Inflammatory macrophage treated with lipopolysaccharide for 4 hours (primary cell): ENCODE data around the gene RNF148.

Experiments used
- DNase-seq: peaks from one replicate; pipeline ENCODE4 v3.0.0-alpha.2; 2020

RNF148 gene

GRCh38 chr7:122702872-122703510 is at the start of gene RNF148:
TSS of gene RNF148 (minus strand) at chr7:122702922. CDS start at chr7:122702750, 172 bp downstream.
- DNase-seq = no peak

GRCh38 chr7:122750389-122750788 is 47.7 kb upstream of the RNF148 start:
- no peak for DNase-seq

DNA sequence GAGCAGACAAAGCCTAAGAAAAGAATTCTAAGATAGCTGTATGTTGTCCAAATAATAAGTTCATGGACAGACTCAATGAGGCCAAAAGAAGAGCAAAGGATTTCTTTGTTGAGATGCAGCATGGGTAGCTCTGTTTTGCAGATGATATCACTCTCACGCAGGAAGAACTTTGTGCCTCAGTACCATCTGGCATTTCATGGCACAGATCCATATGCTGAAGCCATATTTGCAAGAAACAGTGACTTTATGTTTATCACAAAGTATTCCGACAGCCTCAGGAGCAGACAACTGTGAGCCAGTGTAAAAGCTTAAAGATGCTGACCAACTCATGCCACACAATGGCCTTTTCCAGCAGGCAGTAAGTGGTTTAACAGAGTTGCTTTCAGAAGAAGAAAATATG is 45.5 kb upstream of the RNF148 start:
- no peak for DNase-seq

- DNase-seq = no peak
Observed at GRCh38 chr7:122746948-122747347, 44.2 kb upstream of the RNF148 start.

DNA sequence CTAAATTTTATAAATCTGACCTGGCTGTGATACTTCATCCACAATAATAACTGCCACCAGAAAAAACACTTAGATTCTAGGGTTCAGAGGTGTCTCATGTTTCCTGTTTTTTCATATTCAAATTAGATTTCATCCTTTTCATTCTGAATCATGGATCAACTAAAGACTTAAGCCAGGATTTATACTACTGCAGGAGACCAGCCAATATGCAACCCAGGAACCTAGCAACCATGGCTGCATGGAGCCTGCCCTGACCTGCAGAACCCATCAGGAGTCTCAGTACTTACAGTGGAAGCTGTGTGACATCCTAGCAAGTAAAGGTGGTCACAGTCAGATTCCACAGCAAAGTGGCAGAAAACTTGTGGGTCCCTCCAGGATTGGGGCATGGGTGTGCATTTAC is 40.5 kb upstream of the RNF148 start:
- DNase-seq = no peak

GRCh38 chr7:122738947-122739346 is 36.2 kb upstream of the RNF148 start:
- DNase-seq = no peak

DNA sequence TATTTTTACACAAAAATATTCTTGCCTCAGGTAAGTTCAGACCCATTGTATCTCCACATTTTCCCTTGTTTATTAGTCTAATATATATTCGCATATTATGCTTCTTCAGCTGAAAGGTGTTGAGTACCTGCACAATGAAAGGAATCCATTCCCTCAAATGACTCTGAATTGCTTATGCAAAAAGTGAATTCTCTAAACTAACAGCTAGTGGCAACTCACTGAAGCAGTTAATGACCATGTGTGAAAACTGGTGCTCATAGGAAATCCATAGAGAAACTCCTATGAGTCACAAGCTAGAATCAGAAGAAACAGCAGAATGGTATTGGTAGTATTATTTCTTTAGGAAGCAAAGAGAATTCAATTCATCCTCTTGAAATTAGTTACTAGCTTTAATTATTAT is 33.5 kb upstream of the RNF148 start:
- no peak for DNase-seq

GRCh38 chr7:122727759-122728158 is 25.0 kb upstream of the RNF148 start:
- no peak for DNase-seq

- no peak for DNase-seq
Observed at GRCh38 chr7:122727354-122727753, 24.6 kb upstream of the RNF148 start.

DNA sequence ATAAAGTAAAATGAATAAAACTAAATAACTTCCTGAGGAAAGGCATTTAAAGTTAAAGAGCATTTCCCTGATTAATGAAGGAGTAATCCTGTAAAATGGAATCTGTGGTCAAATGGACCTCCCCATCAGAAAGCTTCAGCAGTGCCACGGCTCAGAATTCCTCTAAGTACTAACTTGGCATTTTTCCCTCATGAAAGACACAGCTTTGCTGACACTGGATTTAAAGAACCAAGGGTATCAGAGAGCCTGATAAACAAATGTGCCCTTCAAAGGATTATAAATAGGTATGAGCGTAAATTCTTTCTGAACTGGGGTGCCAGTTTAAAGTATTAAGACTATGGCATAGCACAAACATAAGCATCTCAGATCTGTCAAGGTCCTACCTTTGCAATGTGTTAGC is 24.2 kb upstream of the RNF148 start:
- DNase-seq = no peak

DNA sequence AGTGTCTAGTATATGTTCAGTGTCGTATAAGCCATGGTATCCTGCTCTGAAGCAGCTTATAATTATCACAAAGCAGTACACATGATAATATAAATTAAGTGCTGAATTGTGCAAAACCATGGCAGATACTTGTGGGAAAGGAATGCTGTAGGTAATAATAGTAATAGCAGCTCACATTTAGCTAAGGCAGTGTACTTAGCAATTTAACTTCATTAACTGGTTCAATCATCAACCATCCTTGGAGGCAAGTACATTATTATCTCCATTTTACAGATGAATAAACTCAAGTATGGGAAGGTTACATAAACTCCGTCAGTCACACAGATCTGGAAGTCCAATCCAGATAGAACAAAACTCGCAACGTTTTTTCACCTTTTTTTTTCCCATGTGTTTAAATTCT is 21.6 kb upstream of the RNF148 start:
- no peak for DNase-seq

DNA sequence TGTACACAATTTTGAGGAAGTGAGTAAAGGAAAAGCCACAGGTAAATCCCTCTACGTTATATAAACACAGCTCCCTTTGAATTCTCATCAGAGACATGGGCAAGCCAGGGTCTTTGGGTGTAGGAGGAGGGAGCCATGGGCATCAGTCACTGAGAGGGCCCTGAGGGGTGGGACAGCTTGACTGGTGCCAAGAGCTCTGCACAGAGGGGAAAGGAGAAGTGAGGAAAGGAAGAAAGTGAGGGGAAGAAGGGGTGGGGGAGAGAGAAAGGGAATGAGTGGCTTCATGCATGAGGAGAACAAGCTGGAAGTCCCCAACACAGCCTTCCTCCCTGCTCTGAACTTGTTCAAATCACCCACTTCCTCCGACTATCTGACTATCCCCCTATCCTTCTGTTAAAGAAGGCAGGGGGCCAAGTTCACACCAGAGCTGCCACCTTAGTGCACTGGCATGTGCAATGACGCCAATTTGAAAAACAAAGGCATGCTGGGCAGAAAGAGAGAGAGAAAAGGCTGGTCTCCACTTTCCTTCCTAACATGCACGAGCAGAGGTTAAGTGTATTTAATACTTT is 16.4 kb upstream of the RNF148 start:
- DNase-seq = no peak

DNA sequence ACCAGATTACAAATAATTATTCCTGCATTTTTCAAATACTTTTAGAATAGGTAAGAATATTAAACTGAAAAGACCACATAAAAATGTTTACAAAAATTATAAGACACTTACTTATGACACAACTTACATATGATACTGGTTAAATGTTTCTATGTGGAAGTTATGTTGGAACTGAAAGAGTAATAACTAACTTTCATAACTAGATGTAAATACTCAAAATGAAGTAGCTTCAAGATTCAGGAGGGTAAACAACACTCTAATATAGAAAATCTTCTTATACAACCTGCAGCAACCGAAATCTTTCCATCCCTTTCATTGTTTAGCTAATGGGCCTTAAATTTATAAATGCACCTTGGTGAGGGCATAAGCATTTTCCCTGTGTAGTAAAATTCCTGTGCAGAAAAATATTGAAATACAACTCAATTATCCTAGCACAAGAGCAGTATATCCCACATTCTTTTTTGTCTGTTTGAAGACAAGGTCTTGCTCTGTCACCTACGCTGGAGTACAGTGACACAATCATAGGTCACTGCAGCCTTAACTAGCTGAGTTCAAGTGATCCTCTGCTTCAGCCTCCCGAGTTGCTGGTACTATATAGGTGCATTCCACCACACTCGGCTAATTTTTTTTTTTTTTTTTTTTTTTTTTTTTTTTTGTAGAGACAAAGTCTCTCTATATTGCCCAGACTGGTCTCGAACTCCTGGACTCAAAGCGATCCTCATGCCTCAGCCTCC is 14.8 kb upstream of the RNF148 start:
- DNase-seq = no peak

- DNase-seq = no peak
Observed at GRCh38 chr7:122715183-122715582, 12.5 kb upstream of the RNF148 start.

DNA sequence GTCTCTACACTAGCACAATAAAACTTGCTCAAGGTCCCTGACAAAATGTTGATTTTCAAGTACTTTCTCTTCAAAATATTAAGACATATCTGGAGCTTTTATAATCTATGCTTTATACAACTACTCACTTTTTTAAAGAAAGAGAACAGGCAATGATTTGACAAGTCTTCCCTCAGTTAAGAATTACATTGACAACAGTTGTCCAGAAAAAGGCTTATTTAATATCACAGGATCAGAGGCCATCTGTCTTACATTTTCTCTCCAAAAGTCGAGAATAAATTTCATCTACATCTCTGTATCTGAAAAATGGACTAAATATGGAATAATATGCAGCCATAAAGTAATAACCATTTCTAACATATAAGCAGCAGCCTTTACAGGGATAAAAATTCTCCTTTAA is 8.2 kb upstream of the RNF148 start:
- DNase-seq = no peak

DNA sequence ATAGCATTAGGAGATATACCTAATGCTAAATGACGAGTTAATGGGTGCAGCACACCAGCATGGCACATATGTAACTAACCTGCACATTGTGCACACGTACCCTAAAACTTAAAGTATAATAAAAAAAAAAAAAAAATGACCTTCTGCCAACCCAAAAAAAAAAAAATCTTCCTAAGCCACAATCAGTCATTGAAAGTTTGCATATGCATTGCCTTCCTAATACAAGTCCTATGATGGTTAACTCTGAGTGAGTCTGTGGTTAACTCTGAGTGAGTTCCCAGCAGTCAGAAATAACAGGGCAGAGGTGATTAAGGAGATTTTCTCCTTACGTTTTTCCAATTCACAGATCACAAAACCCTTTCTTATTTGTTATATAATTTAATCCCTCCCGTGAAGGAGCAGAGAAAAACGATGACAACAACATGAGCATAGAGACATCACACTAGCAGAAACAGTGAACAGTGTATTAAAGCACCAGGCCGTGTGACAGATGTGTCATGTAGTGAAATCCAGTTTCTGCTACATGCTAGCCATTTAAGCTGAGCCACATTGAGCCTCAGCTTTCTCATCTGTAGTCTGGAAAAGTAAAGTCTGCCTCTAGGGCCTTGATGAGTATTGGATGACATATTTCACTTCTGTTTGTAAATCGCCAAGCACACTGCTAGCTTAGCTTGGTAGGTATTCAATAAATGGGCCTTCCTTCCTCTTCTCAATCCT is 7.4 kb upstream of the RNF148 start:
- no peak for DNase-seq

GRCh38 chr7:122706836-122707235 is 4.1 kb upstream of the RNF148 start:
- no peak for DNase-seq

GRCh38 chr7:122699017-122699416 is 3.7 kb downstream of the RNF148 start, which contains the start of gene RNF133:
TSS of gene RNF133 (minus strand) at chr7:122699117. CDS start at chr7:122698918, 199 bp downstream.
- DNase-seq = no peak

- DNase-seq = no peak
Observed at GRCh38 chr7:122695816-122696215, 6.9 kb downstream of the RNF148 start.

GRCh38 chr7:122694697-122695096 is 8.0 kb downstream of the RNF148 start:
- DNase-seq = no peak

DNA sequence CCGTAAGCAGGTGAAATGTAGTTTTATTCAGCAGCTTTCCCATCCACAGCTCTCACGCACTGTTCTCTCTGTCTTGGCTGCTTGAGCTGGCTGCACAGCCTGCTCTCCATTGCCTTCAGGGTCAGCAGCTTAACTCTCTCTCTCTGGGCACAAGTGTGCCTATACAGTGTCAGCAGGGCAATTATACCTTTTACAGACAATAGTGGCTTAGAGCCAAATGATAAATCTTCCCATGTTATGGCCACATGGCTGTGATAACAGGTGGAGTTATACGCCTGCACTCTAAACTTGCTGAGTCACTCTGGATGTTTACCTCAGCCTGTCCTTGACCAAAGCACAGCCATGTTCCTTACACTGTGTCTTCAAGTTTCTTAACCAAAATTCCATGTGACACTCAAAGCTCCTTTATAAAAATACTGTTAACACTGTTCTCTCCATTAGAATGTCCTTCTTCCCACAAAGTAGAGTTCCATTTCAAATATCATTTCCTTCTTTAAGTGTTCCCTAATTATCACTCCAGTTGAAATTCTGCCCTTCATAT is 9.9 kb downstream of the RNF148 start:
- no peak for DNase-seq

GRCh38 chr7:122691569-122692235 is 11.0 kb downstream of the RNF148 start:
- DNase-seq = no peak
